Hypothalamus (tissue), 51 donors: ENCODE measurements around the gene AGER.

Experiments
- DNase-seq, 51 donors: peaks; one replicate each; lab custom pipeline; 2025; lab: John Stamatoyannopoulos, UW

The AGER gene

GRCh38 chr6:32174416-32174815 is 9.6 kb downstream of the AGER start:
- DNase-seq = no peak

- DNase-seq = no peak
Measured at GRCh38 chr6:32173051-32173727, 10.9 kb downstream of the AGER start.

- DNase-seq = no peak
Measured at GRCh38 chr6:32171234-32171633, 12.8 kb downstream of the AGER start.

- no peak for DNase-seq
Measured at GRCh38 chr6:32170294-32170693, 13.8 kb downstream of the AGER start.

GRCh38 chr6:32168807-32169591 is 15.1 kb downstream of the AGER start:
- no peak for DNase-seq

- DNase-seq = no peak
Measured at GRCh38 chr6:32168350-32168749, 15.7 kb downstream of the AGER start.

- no peak for DNase-seq
Measured at GRCh38 chr6:32167761-32168262, 16.2 kb downstream of the AGER start.

GRCh38 chr6:32167154-32167760 is 16.8 kb downstream of the AGER start:
- DNase-seq = no peak

- no peak for DNase-seq
Measured at GRCh38 chr6:32166411-32167061, 17.5 kb downstream of the AGER start.

GRCh38 chr6:32164295-32164694 is 19.8 kb downstream of the AGER start, which contains the start of gene EGFL8:
TSS of gene EGFL8 (plus strand) at chr6:32164595. CDS start at chr6:32166166, 1,571 bp downstream.
- DNase-seq = no peak

- peak in 3 of 51 donors; percentile 9 to 52 (median 49) for DNase-seq
Measured at GRCh38 chr6:32163559-32164258, 20.3 kb downstream of the AGER start.

GRCh38 chr6:32158052-32158451 is 26.0 kb downstream of the AGER start:
- DNase-seq = no peak

- DNase-seq = no peak
Measured at GRCh38 chr6:32156891-32157290, 27.2 kb downstream of the AGER start.

- DNase-seq = peak in 33 of 51 donors; percentile 16 to 82 (median 55)
Measured at GRCh38 chr6:32154514-32155161, 29.4 kb downstream of the AGER start.

- peak in 50 of 51 donors; percentile 49 to 94 (median 82) for DNase-seq
Measured at GRCh38 chr6:32153564-32154513, 30.2 kb downstream of the AGER start, which contains the start of gene PPT2. TSS of gene PPT2 (plus strand) at chr6:32154141. CDS start at chr6:32154595, 454 bp downstream.

- peak in 19 of 51 donors; percentile 9 to 63 (median 30) for DNase-seq
Measured at GRCh38 chr6:32152769-32153563, 31.1 kb downstream of the AGER start.
